Measurements from ENCODE around the gene OR8A1.

DNA sequence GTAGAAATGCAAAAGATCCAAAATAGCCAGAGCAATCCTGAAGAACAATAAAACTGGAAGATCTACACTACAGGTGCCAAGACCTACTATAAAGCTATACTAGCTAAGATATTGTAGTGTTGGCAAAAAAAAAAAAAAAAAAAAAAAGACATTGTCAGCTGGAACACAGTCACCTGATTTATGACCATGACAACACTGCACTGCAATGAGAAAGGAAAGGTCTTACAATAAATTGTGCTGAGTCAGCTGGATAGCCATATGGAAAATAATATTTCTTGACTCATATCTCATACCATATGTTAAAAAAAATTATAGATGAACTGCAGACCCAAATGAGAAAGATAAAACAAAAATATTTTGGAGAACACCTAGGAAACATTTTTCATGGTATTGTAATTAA is 38.4 kb downstream of the OR8A1 start:
- TF ChIP-seq, protein P1, sequence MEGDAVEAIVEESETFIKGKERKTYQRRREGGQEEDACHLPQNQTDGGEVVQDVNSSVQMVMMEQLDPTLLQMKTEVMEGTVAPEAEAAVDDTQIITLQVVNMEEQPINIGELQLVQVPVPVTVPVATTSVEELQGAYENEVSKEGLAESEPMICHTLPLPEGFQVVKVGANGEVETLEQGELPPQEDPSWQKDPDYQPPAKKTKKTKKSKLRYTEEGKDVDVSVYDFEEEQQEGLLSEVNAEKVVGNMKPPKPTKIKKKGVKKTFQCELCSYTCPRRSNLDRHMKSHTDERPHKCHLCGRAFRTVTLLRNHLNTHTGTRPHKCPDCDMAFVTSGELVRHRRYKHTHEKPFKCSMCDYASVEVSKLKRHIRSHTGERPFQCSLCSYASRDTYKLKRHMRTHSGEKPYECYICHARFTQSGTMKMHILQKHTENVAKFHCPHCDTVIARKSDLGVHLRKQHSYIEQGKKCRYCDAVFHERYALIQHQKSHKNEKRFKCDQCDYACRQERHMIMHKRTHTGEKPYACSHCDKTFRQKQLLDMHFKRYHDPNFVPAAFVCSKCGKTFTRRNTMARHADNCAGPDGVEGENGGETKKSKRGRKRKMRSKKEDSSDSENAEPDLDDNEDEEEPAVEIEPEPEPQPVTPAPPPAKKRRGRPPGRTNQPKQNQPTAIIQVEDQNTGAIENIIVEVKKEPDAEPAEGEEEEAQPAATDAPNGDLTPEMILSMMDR (conservative IDR thresholded peaks at IDR 0.05; ENCODE audit: low read length) = no peak
- TF ChIP-seq EZH2phosphoT487 (IDR thresholded peaks at IDR 0.05; ENCODE audit: borderline replicate concordance, low read depth, low read length) = no peak
